GM21423 (cell line): Measurements from ENCODE around the gene CDC7.
A peak's percentile ranks its signal among the peaks of the same experiment; 100 is the strongest.

Source experiments
- ATAC-seq: cut with Tn5 transposase; IDR thresholded peaks from one replicate; pipeline ENCODE4 v1.9.1; 2021; ENCODE audit warnings: mild to moderate bottlenecking, moderate library complexity; ENCODE audit not compliant: unreplicated experiment

CDC7 gene

DNA sequence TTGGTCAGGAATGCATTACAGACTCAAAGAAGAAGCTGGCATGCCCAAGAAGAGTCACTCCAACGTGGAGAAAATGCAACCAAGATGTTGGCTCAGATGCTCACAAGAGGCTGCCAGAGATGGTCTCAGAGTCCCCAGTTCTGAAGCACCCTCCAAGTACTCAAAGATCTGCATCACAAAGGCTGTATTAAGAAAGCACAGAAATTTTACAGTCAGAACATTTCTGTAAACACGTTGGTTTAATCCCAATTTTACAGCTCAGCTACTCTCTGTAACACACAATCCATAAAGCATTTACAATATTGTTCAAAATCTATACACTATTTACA lies 69.4 kb downstream of the CDC7 start:
- no peak for ATAC-seq

DNA sequence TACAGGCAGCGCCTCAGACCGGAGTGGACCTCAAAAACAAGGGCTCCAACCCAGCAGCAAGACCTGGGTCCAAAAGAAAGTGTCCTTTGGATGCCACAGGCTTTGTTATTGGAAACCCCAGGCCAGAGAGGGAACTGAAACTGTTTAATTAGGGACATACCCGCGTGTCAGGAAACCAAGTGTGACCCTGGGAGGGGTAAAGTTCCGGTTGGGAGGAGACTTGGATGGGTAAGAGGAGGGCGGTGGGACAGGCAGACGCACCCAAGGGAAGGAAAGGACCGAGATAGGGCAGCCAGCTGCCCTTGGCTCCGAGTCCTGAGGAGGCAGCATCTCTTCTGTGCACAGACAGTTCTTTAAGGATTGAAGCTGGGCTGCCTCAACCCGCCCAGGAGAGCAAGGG lies 71.4 kb downstream of the CDC7 start:
- ATAC-seq: peak; percentile 88
